ENCODE measurements around the gene ZC3H12D. TPM values are rescaled to one million over a fixed set of nuclear protein-coding genes. Genes with fewer than 3 reads are reported as not detected.

Gene ZC3H12D
- total and polyA plus RNA-seq, 2 donors (not counting 3 experiments of a cell fraction or from before 2014, with no cell fraction given), result 0.06 TPM; not detected in 1

- Histone ChIP-seq H3K9me1 (replicated peaks; ENCODE audit: control insufficient read depth, extremely low read depth, insufficient read depth, low read length) (no peaks in the 10 kb centered on the region), H4K20me1 (replicated peaks; ENCODE audit: control insufficient read depth, extremely low read depth, insufficient read depth, low read length) (no peaks in the 10 kb centered on the region), H3K27ac (ENCODE audit: insufficient read depth, low read depth, low read length) (no peak overlapping the region), H3K27me3 (ENCODE audit: control insufficient read depth in 2 of 2, insufficient read depth in 2 of 2, low read length in 2 of 2) (no peaks in the 10 kb centered on the region), H3K9me3 (replicated peaks; ENCODE audit: control insufficient read depth, insufficient read depth, low read length) (no peaks in the 10 kb centered on the region), H3K4me3 (replicated peaks in 1 of 3; ENCODE audit: insufficient read depth in 1 of 3, low read depth in 1 of 3, low read length in 3 of 3) (no peak overlapping the region), H3K9ac (replicated peaks; ENCODE audit: extremely low read depth, insufficient read depth, low read length) (no peak overlapping the region), H3K36me3 (ENCODE audit: control insufficient read depth in 2 of 2, extremely low read depth in 1 of 2, insufficient read depth in 2 of 2, low read length in 2 of 2) (no peaks in the 10 kb centered on the region), H3K4me1 (ENCODE audit: control insufficient read depth, extremely low read depth, insufficient read depth, low read length) (peaks cover 3% of the 10 kb centered on the region), H2AFZ (ENCODE audit: low read depth, low read length) (no peak overlapping the region), H3K79me2 (ENCODE audit: control insufficient read depth, insufficient read depth, low read length) (no peaks in the 10 kb centered on the region), H3K4me2 (ENCODE audit: insufficient read depth, low read length) (no peak overlapping the region)
- dilution Hi-C loops (cut with MboI; ENCODE audit: extremely low pct_ligation_motif_present, low sequenced_read_pairs), result no loop called here
- no peak for TF ChIP-seq POLR2AphosphoS5 (IDR thresholded peaks at IDR 0.05; ENCODE audit: insufficient read depth, low read depth, low read length)
- no peak for TF ChIP-seq EZH2 (IDR thresholded peaks at IDR 0.05; ENCODE audit: borderline replicate concordance, low read depth, low read length, severe bottlenecking)
- no peak for TF ChIP-seq CTCF (IDR thresholded peaks at IDR 0.05; ENCODE audit: extremely low read depth in 1 of 2, insufficient read depth in 1 of 2, low read depth in 1 of 2, low read length in 2 of 2)
- no peak for TF ChIP-seq FOS (IDR thresholded peaks at IDR 0.05; ENCODE audit: borderline replicate concordance, insufficient read depth, low read length)
- no peak for TF ChIP-seq JUN (IDR thresholded peaks at IDR 0.05; ENCODE audit: borderline replicate concordance, insufficient read depth, insufficient read length, low read depth)
- TF ChIP-seq POLR2A (IDR thresholded peaks at IDR 0.05; ENCODE audit: low read depth, low read length), result no peak
- TF ChIP-seq MAX (IDR thresholded peaks at IDR 0.05; ENCODE audit: insufficient read depth, insufficient read length), result no peak
- TF ChIP-seq GATA2 (IDR thresholded peaks at IDR 0.05; ENCODE audit: insufficient read depth, insufficient read length, low read depth, low read length), result no peak
- TF ChIP-seq MYC (IDR thresholded peaks at IDR 0.05; ENCODE audit: low read depth, low read length), result no peak
- no peak for FAIRE-seq
- DNase-seq (ENCODE audit: low read depth, low spot score), result no peak
- intact Hi-C loops (cut with micrococcal nuclease), result no loop called here
- CTCF ChIA-PET, result interaction anchor here (3.1 kb wide), 1 partner anchor 455 kb away, joined by 12 read pairs; no protein-coding TSS in a partner anchor
- no TSS peak for BruUV-seq (replicated peaks)
- POLR2A ChIA-PET, result no interaction called here
Measured at GRCh38 chr6:149483849-149484655, 762 bp downstream of the ZC3H12D start.

All from endothelial cell of umbilical vein (primary cell).